WTC11 (cell line): ENCODE measurements around the gene INF2. TPM values are rescaled to one million over a fixed set of nuclear protein-coding genes. Genes with fewer than 3 reads are reported as not detected.

ENCODE experiments used
- ATAC-seq: fragments of 200-7000 bp; cut with Tn5 transposase; 2 replicates; pipeline ENCODE4 v1.10.0; 2021; ENCODE audit warnings: mild to moderate bottlenecking, moderate library complexity
- CTCF ChIA-PET: fragments of 300-600 bp; sonication (Branson Sonifier 250); formaldehyde crosslinking; loops from one replicate; lab custom pipeline; 2021; ENCODE audit warnings: antibody characterized with exemption; lab: Charles Lee
- POLR2A ChIA-PET: fragments of 350-600 bp; sonication (Branson Sonifier 250); formaldehyde crosslinking; loops from one replicate; lab custom pipeline; 2021; ENCODE audit warnings: antibody characterized with exemption; lab: Charles Lee
- DNase-seq: peaks from one replicate; pipeline ENCODE4 v3.0.0; 2021; ENCODE audit warnings: low spot score
- H3K27ac Mint-ChIP-seq: 2 replicates; pipeline ENCODE4 v1.8.0; 2021; ENCODE audit warnings: mixed read lengths
- H3K27me3 Mint-ChIP-seq: 2 replicates; pipeline ENCODE4 v1.8.0; 2021; ENCODE audit warnings: low read depth, mild to moderate bottlenecking, moderate library complexity, mixed read lengths
- H3K36me3 Mint-ChIP-seq: 2 replicates; pipeline ENCODE4 v1.8.0; 2021; ENCODE audit warnings: mixed read lengths
- H3K4me1 Mint-ChIP-seq: 2 replicates; pipeline ENCODE4 v1.8.0; 2022; ENCODE audit warnings: mixed read lengths
- H3K4me3 Mint-ChIP-seq: 2 replicates; pipeline ENCODE4 v1.8.0; 2021; ENCODE audit warnings: mild to moderate bottlenecking, moderate library complexity, mixed read lengths
- H3K9me3 Mint-ChIP-seq: 2 replicates; pipeline ENCODE4 v1.8.0; 2021; ENCODE audit warnings: mixed read lengths
- CBFB ChIP-seq: sonication (generic); formaldehyde crosslinking; IDR thresholded peaks from 2 replicates; pipeline ENCODE4 v1.8.1; 2022; ENCODE audit warnings: mild to moderate bottlenecking, low read depth, missing genetic modification reagents
- CREM ChIP-seq: sonication (generic); formaldehyde crosslinking; IDR thresholded peaks from 2 replicates; pipeline ENCODE4 v1.8.1; 2022; ENCODE audit warnings: mild to moderate bottlenecking, missing genetic modification reagents, moderate library complexity
- ELF4 ChIP-seq: sonication (generic); formaldehyde crosslinking; IDR thresholded peaks from 2 replicates; pipeline ENCODE4 v1.8.1; 2022; ENCODE audit warnings: low read depth, mild to moderate bottlenecking, moderate library complexity, missing genetic modification reagents
- FOXK1 ChIP-seq: sonication (generic); formaldehyde crosslinking; IDR thresholded peaks from 2 replicates; pipeline ENCODE4 v1.8.0; 2022; ENCODE audit warnings: mild to moderate bottlenecking, moderate library complexity, missing genetic modification reagents
- FOXP1 ChIP-seq: sonication (generic); formaldehyde crosslinking; IDR thresholded peaks from 2 replicates; pipeline ENCODE4 v1.8.0; 2022; ENCODE audit warnings: missing genetic modification reagents, mild to moderate bottlenecking, moderate library complexity, borderline replicate concordance
- JUN ChIP-seq: sonication (generic); formaldehyde crosslinking; IDR thresholded peaks from 2 replicates; pipeline ENCODE4 v1.8.0; 2023; ENCODE audit warnings: mild to moderate bottlenecking, missing genetic modification reagents
- ZNF138 ChIP-seq: sonication (generic); formaldehyde crosslinking; conservative IDR thresholded peaks from 2 replicates; pipeline ENCODE4 v1.8.1; 2022; ENCODE audit warnings: mild to moderate bottlenecking, moderate library complexity, missing genetic modification reagents
- ZNF219 ChIP-seq: sonication (generic); formaldehyde crosslinking; IDR thresholded peaks from 2 replicates; pipeline ENCODE4 v1.8.0; 2023; ENCODE audit warnings: missing genetic modification reagents, mild to moderate bottlenecking, borderline replicate concordance
- total RNA-seq: library from RNA; stranded (reverse); gene quantifications from 3 replicates; pipeline ENCODE4 v1.2.3, GENCODE V29; 2021
- TF ChIP-seq, protein P1 (sequence below): fragments of 250-450 bp; sonication (Bioruptor Pico); IDR thresholded peaks from 2 replicates; pipeline ENCODE4 v1.8.0; 2021; ENCODE audit warnings: mild to moderate bottlenecking
- TF ChIP-seq, protein P2 (sequence below): fragments of 250-450 bp; sonication (Bioruptor Pico); IDR thresholded peaks from 2 replicates; pipeline ENCODE4 v1.9.0; 2021; ENCODE audit warnings: mild to moderate bottlenecking, borderline replicate concordance
- TF ChIP-seq, protein P3 (sequence below): sonication (generic); formaldehyde crosslinking; IDR thresholded peaks from 2 replicates; pipeline ENCODE4 v1.8.0; 2022; ENCODE audit warnings: mild to moderate bottlenecking, missing genetic modification reagents
- TF ChIP-seq, protein P4 (sequence below): sonication (generic); formaldehyde crosslinking; IDR thresholded peaks from 2 replicates; pipeline ENCODE4 v1.8.1; 2023; ENCODE audit warnings: mild to moderate bottlenecking, moderate library complexity, missing genetic modification reagents
- TF ChIP-seq, protein P5 (sequence below): sonication (generic); formaldehyde crosslinking; IDR thresholded peaks from 2 replicates; pipeline ENCODE4 v1.8.0; 2023; ENCODE audit warnings: missing genetic modification reagents
- TF ChIP-seq, protein P6 (sequence below): sonication (generic); formaldehyde crosslinking; IDR thresholded peaks from 2 replicates; pipeline ENCODE4 v1.8.0; 2022; ENCODE audit warnings: mild to moderate bottlenecking, missing genetic modification reagents
- TF ChIP-seq, protein P7 (sequence below): sonication (generic); formaldehyde crosslinking; IDR thresholded peaks from 2 replicates; pipeline ENCODE4 v1.8.0; 2022; ENCODE audit warnings: mild to moderate bottlenecking, missing genetic modification reagents

INF2 gene
- total RNA-seq, 1 experiment from 2014 or later = 82.4 TPM

DNA sequence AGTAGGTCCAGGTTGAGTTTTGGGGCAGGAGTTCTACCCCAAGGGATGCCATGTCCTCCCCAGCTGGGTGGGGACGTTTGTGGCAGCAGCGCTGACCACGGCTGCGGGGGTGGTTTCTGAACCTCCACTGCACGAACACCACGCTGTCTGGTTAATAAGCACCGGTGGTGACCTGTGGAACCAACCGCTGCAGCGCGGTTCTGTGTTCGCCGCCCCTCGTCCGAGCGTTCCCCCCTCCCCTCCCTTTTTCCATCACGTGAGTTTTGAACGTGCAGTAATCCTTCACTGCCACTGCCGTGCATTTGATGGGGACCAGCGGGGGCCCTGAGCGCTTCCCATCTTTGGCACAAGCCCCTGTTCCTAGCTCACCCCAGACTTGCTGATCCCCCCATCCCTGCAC, 28.2 kb downstream of the INF2 start (continued):
- TF ChIP-seq, protein P1, sequence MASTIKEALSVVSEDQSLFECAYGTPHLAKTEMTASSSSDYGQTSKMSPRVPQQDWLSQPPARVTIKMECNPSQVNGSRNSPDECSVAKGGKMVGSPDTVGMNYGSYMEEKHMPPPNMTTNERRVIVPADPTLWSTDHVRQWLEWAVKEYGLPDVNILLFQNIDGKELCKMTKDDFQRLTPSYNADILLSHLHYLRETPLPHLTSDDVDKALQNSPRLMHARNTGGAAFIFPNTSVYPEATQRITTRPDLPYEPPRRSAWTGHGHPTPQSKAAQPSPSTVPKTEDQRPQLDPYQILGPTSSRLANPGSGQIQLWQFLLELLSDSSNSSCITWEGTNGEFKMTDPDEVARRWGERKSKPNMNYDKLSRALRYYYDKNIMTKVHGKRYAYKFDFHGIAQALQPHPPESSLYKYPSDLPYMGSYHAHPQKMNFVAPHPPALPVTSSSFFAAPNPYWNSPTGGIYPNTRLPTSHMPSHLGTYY (CRISPR knock-in tag) = no peak
- TF ChIP-seq ZNF138 (CRISPR knock-in tag) = no peak
- TF ChIP-seq JUN (CRISPR knock-in tag) = no peak
- no peak for TF ChIP-seq CBFB
- TF ChIP-seq ELF4 (CRISPR knock-in tag) = no peak
- no peak for TF ChIP-seq ZNF219 (CRISPR knock-in tag)
- TF ChIP-seq, protein P2, sequence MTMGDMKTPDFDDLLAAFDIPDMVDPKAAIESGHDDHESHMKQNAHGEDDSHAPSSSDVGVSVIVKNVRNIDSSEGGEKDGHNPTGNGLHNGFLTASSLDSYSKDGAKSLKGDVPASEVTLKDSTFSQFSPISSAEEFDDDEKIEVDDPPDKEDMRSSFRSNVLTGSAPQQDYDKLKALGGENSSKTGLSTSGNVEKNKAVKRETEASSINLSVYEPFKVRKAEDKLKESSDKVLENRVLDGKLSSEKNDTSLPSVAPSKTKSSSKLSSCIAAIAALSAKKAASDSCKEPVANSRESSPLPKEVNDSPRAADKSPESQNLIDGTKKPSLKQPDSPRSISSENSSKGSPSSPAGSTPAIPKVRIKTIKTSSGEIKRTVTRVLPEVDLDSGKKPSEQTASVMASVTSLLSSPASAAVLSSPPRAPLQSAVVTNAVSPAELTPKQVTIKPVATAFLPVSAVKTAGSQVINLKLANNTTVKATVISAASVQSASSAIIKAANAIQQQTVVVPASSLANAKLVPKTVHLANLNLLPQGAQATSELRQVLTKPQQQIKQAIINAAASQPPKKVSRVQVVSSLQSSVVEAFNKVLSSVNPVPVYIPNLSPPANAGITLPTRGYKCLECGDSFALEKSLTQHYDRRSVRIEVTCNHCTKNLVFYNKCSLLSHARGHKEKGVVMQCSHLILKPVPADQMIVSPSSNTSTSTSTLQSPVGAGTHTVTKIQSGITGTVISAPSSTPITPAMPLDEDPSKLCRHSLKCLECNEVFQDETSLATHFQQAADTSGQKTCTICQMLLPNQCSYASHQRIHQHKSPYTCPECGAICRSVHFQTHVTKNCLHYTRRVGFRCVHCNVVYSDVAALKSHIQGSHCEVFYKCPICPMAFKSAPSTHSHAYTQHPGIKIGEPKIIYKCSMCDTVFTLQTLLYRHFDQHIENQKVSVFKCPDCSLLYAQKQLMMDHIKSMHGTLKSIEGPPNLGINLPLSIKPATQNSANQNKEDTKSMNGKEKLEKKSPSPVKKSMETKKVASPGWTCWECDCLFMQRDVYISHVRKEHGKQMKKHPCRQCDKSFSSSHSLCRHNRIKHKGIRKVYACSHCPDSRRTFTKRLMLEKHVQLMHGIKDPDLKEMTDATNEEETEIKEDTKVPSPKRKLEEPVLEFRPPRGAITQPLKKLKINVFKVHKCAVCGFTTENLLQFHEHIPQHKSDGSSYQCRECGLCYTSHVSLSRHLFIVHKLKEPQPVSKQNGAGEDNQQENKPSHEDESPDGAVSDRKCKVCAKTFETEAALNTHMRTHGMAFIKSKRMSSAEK (CRISPR knock-in tag) = no peak
- TF ChIP-seq, protein P3, sequence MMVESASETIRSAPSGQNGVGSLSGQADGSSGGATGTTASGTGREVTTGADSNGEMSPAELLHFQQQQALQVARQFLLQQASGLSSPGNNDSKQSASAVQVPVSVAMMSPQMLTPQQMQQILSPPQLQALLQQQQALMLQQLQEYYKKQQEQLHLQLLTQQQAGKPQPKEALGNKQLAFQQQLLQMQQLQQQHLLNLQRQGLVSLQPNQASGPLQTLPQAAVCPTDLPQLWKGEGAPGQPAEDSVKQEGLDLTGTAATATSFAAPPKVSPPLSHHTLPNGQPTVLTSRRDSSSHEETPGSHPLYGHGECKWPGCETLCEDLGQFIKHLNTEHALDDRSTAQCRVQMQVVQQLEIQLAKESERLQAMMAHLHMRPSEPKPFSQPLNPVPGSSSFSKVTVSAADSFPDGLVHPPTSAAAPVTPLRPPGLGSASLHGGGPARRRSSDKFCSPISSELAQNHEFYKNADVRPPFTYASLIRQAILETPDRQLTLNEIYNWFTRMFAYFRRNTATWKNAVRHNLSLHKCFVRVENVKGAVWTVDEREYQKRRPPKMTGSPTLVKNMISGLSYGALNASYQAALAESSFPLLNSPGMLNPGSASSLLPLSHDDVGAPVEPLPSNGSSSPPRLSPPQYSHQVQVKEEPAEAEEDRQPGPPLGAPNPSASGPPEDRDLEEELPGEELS (CRISPR knock-in tag) = no peak
- TF ChIP-seq, protein P4, sequence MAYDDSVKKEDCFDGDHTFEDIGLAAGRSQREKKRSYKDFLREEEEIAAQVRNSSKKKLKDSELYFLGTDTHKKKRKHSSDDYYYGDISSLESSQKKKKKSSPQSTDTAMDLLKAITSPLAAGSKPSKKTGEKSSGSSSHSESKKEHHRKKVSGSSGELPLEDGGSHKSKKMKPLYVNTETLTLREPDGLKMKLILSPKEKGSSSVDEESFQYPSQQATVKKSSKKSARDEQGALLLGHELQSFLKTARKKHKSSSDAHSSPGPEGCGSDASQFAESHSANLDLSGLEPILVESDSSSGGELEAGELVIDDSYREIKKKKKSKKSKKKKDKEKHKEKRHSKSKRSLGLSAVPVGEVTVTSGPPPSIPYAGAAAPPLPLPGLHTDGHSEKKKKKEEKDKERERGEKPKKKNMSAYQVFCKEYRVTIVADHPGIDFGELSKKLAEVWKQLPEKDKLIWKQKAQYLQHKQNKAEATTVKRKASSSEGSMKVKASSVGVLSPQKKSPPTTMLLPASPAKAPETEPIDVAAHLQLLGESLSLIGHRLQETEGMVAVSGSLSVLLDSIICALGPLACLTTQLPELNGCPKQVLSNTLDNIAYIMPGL = no peak
- TF ChIP-seq, protein P5, sequence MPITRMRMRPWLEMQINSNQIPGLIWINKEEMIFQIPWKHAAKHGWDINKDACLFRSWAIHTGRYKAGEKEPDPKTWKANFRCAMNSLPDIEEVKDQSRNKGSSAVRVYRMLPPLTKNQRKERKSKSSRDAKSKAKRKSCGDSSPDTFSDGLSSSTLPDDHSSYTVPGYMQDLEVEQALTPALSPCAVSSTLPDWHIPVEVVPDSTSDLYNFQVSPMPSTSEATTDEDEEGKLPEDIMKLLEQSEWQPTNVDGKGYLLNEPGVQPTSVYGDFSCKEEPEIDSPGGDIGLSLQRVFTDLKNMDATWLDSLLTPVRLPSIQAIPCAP (CRISPR knock-in tag) = no peak
- TF ChIP-seq, all 79 proteins: peak for 0

DNA sequence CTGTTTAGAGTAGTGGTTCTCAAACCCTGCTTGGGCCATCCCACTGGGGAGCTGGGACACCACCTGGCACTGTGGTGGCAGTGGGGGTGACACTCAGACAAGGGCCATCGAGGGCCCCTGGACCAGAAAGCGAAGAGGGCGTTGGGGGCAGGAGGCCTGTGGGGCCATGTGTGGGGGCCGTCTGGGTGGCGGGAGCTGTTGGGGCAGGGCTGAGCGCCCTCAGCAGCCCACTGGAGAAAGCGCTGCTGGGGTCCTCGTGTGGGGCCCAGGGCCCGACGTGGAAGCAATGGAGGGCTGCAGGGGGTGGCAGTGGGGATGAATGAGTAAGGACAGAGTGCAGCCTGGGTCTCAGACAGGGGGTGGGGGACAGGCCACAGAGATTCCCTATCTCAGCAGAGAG, 28.7 kb downstream of the INF2 start:
- Mint-ChIP-seq H3K27me3 (no peaks in the 10 kb centered on the region), H3K9me3 (no peaks in the 10 kb centered on the region), H3K27ac (0 out of 2 replicates have a peak overlapping the region, but pooled peaks have one; percentile 50), H3K36me3 (peaks cover 2% of the 10 kb centered on the region; the same call in 1 of the 2 replicates), H3K4me1 (no peaks in the 10 kb centered on the region), H3K4me3 (no peak overlapping the region)
- TF ChIP-seq FOXK1 (CRISPR knock-in tag) (no peak), CREM (no peak), FOXP1 (CRISPR knock-in tag) (no peak)
- TF ChIP-seq, protein P6, sequence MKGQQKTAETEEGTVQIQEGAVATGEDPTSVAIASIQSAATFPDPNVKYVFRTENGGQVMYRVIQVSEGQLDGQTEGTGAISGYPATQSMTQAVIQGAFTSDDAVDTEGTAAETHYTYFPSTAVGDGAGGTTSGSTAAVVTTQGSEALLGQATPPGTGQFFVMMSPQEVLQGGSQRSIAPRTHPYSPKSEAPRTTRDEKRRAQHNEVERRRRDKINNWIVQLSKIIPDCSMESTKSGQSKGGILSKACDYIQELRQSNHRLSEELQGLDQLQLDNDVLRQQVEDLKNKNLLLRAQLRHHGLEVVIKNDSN = no peak
- TF ChIP-seq, protein P7, sequence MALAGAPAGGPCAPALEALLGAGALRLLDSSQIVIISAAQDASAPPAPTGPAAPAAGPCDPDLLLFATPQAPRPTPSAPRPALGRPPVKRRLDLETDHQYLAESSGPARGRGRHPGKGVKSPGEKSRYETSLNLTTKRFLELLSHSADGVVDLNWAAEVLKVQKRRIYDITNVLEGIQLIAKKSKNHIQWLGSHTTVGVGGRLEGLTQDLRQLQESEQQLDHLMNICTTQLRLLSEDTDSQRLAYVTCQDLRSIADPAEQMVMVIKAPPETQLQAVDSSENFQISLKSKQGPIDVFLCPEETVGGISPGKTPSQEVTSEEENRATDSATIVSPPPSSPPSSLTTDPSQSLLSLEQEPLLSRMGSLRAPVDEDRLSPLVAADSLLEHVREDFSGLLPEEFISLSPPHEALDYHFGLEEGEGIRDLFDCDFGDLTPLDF = no peak
- TF ChIP-seq, protein P5 (CRISPR knock-in tag) = no peak
- ChIA-PET CTCF (no interaction called here), POLR2A (no interaction called here)
- DNase-seq = no peak
- ATAC-seq = no peak
